DMS153 (cell line): ENCODE data around the gene P3H2.
"Not testable (repeated sequence)": the region's sequence is repeated elsewhere in the genome, so short reads cannot be mapped to it uniquely, and the experiment has no call there.

Experiments used
- DNase-seq: peaks from one replicate; lab custom pipeline; 2025; lab: John Stamatoyannopoulos, UW

P3H2 gene, protein sequence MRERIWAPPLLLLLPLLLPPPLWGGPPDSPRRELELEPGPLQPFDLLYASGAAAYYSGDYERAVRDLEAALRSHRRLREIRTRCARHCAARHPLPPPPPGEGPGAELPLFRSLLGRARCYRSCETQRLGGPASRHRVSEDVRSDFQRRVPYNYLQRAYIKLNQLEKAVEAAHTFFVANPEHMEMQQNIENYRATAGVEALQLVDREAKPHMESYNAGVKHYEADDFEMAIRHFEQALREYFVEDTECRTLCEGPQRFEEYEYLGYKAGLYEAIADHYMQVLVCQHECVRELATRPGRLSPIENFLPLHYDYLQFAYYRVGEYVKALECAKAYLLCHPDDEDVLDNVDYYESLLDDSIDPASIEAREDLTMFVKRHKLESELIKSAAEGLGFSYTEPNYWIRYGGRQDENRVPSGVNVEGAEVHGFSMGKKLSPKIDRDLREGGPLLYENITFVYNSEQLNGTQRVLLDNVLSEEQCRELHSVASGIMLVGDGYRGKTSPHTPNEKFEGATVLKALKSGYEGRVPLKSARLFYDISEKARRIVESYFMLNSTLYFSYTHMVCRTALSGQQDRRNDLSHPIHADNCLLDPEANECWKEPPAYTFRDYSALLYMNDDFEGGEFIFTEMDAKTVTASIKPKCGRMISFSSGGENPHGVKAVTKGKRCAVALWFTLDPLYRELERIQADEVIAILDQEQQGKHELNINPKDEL

DNA sequence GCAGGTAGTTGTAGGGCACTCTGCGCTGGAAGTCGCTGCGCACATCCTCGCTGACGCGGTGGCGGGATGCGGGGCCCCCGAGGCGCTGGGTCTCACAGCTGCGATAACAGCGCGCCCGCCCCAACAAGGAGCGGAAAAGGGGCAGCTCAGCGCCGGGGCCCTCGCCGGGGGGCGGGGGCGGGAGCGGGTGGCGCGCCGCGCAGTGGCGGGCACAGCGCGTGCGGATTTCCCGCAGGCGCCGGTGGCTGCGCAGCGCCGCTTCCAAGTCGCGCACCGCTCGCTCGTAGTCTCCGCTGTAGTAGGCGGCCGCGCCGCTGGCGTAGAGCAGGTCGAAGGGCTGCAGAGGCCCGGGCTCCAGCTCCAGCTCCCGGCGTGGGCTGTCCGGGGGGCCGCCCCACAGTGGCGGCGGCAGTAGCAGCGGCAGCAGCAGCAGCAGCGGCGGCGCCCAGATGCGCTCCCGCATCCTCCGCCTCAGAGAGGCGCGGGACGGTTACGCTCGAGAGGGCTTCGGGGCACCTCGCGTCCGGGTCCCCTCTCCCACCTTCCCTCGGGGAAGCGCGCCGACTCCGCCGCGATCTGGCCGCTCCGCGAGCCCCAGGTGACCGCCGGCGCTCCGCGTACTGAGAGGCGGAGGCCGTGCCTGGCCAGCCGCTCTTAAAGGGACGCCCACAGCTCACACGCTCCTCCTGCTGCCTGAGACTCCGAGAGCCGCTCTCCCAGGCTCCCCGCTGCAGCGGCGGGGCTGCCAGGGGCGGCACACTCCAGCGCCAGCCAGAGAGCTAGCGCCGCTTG, at the start of gene P3H2:
P3H2 (minus strand) TSS at position 629 of the 792 bp plus-strand sequence; CDS start at position 463, 166 bp downstream.
- DNase-seq, result peak; percentile 73

DNA sequence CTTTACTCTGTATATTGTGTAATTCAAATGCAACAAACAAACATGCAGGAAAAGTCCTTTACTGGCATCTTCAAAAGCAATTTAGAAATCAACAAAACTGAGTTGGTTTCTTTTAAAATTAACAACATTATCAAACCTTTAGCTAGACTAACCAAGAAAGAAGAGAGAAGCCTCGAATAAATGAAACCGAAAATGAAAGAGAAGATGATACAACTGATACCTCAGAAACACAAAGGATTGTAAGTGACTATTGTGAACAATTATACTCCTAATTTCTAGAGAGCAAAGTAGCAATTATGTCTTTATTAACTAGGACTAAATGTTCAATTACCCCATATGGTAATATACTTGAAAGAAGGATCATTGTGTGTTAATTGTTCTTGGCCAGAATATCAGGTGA, 49.2 kb upstream of the P3H2 start:
- no peak for DNase-seq

DNA sequence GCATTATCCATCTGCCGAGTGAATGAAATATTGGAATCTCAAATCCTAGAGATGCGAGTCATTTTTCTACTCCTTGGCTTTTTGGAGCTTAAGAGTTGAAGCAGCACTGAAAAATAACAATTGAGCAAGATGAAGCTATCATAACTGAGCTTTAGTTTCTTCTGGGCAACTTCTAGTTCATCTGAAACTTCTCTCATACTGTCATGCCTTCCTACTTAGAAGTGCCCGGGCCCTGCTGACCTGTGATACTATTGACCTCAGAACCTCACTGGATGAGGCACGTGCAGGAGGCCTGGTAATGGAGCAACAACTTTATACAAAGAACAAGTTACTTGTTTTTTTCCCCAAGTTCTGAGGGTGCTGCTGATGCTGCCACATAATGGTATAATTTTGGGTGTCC, 48.5 kb upstream of the P3H2 start:
- no peak for DNase-seq

DNA sequence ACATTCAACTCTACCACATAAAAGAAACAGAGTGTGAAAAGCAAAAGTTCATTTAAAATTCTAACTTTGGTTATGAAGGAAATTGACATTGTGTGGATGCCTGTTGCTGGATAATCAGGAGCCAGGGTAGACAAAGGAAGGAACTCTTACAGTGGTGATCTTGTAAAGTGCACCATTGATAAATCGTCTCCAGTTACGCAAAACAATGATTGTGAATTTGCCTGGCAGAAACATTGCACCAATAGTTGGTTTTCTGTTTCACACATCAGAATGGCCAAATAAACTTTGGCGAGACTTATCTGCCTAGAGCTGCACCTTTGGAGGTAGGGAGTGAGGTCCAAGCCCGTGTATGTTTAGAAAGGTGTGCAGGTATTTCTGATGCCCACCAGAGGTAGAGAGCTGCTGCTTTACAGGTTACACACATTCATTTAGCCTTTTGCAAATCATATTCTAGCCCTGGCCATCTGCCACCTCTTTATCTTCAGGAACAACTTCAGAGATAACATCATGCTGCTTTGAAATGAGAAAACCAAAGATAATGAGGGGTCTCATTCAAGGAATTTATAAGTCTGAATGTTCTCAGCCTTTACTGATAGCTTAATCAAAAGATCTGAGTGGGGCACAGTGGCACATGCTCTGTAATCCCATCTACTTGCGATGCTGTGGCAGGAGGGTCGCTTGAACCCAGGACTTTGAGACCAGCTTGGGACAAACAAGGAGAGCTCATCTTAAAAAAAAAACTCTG, 47.4 kb upstream of the P3H2 start:
- no peak for DNase-seq

DNA sequence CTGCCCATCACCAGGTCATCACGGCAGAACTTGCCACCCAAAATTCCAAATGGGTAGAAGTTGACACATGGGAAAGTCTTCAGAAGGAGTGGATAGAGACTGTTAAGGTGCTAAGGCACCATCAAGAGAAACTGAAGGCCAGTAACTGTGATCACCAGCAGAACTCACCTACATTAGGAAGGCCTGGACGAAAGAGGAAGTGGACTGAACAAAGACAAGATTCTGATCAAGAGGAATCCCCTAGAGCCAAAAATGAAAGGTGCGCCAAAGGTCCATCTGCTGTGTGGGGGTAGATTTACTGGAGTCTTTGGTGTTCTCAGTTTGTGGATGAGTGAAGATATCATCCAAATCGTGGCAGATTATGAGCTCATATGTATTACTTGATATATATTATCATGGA, 46.3 kb upstream of the P3H2 start:
- no peak for DNase-seq

DNA sequence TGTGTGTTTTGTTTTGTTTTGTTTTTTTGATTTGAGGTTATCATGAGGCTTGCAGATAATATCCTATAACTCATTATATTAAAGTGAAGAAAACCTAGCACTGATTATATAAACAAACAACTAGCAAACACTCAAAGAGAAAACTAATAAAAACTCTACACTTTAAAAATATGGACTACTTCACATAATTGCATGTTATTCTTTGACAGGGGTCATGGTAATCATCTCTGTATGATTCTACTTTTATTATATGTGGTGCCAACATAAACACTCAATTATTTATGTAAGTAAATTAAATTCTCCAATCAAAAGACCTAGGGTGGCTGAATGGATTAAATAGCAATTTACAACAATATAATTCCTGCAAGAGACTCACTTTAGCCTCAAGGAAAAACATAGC, 44.6 kb upstream of the P3H2 start:
- DNase-seq, result no peak

DNA sequence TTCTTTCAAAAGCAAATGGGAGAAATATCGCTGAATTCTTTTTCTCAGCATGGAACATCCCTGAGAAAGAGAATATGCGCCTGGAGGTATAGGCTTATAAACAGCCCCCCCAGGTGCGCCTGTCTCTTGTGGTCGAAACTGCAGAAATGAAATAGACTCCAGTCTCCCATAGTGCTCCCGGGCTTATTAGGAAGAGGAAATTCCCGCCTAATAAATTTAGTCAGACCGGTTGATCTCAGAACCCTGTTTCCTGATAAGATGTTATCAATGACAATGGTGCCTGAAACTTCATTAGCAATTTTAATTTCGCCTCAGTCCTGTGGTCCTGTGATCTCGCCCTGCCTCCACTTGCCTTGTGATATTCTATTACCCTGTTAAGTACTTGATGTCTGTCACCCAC, 41.3 kb upstream of the P3H2 start:
- not testable (repeated sequence) for DNase-seq

DNA sequence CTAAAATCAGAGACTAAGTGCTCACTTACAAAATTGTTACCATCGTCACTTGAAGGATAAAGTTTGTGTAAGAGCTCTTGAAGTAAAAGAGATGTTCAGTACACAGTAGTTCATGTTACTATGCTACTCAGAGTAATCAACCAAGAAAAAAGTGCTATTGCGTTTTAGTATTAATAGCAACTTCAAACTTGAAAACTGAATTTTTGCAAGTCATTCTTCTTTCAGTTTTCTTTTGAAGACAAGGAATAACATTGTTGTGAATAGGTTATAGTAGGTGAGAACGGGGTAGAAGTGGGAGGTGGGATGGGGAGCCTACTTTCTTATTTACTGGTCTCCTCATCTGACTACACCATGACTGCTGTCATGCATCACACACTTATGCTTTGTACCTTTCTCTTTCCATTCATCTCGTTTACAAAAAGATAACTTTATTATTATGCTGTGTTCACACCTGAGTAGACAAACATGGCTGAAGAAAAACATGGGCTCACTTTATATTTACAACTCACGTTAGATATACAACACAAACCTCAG, 39.3 kb upstream of the P3H2 start:
- no peak for DNase-seq

DNA sequence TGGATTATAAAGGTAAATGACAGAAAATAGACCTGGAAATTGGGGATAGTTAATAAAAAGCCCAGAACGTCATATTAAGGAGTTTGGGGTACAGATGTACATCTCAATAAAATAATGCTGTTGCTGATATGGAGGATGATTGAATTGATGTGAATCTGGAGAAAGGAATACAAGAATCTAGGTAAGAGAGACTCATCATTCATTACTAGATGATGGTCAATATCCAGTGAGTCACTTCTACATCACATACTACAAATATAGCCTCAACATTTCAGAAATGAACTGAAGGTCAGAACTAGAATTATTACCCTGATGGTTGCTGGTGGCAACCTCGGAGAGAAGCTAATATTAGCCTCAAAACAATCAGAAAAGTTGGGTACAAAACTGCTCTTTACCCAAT, 37.6 kb upstream of the P3H2 start:
- no peak for DNase-seq

DNA sequence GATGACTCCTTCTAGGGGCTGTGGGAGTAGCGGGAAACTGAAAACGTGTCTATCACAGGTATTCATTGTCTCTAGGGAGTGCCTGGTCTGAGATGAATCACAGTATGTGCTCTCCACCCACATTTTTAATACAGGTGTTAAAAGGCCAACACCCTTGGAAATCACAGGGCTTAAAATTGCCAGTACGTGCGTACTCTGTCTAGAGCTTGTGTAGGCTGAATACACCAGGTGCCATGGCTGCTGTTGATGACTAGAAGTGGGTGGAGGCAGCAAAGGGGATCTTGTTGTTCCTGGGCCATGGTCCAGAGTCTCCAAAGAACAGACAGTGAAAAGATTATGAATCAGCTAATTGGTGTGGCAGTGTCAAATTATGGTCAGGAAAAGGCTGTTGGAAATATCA, 35.1 kb upstream of the P3H2 start:
- DNase-seq, result peak; percentile 20

DNA sequence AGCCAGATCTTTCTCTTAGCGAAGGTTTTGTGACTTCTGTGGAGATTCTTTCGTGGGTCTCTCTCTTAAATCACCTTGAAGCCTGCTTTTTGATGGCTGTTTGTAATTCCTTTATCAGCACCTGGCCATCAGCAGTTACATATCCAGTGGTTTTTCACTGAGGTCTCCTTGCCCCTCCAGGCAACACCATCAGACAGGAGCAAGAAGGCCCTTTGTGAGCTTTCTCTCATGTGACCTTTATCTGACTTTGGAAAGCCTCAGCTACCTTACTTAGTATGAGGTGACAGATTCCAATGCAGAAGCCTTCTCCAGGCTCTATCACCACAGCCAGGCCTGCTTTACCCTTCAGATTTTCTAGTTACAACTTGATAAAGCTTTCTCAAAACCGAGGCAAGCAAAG, 30.0 kb upstream of the P3H2 start:
- no peak for DNase-seq

DNA sequence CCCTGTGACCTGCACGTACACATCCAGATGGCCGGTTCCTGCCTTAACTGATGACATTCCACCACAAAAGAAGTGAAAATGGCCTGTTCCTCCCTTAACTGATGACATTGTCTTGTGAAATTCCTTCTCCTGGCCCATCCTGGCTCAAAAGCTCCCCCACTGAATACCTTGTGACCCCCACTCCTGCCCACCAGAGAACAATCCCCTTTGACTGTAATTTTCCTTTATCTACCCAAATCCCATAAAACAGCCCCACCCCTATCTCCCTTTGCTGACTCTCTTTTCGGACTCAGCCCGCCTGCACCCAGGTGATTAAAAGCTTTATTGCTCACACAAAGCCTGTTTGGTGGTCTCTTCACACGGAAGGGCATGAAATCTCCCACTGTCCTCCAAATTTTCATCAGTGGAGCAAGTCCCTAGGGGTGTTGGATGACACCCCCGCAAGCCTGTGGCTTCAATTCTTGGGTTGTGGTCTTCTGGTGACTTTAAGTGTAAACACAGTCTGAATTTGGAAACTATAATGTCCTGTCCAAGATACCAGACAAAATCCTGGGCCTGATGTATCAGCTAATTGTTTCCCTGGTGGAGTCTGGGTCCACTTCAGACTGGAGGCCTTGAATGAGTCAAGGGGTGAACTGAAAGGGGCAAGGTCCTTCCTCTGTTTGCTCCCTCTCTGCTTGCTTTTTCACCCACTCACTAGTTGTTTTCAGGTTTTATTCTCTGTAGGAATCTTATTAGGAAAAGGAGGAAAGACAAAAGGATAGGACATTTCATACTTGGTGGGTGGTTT, 29.3 kb upstream of the P3H2 start:
- DNase-seq, result not testable (repeated sequence)

DNA sequence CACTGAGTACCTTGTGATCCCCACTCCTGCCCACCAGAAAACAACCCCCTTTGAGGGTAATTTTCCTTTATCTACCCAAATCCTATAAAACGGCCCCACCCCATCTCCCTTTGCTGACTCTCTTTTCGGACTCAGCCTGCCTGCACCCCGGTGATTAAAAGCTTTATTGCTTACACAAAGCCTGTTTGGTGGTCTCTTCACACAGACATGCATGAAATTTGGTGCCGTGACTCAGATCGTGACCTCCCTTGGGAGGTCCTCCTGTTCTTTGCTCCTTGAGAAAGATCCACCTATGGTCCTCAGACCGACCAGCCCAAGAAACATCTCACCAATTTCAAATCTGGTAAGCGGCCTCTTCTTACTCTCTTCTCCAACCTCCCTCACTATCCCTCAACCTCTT, 24.1 kb upstream of the P3H2 start:
- DNase-seq, result not testable (repeated sequence)

DNA sequence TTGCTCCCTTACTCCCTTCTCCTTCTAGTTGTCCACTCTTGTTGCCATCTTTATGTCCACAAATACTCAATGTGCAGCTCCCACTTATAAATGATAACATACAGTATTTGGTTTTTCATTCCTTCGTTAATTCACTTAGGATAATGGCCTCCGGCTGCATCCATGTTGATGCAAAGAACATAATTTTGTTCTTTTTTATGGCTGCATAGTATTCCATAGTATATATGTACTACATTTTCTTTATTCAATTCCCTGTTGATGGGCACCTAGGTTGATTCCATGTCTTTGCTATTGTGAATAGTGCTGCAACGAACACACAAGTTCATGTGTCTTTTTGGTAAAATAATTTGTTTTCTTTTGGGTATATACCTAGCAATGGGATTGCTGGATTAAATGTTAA, 21.3 kb upstream of the P3H2 start:
- DNase-seq, result no peak

DNA sequence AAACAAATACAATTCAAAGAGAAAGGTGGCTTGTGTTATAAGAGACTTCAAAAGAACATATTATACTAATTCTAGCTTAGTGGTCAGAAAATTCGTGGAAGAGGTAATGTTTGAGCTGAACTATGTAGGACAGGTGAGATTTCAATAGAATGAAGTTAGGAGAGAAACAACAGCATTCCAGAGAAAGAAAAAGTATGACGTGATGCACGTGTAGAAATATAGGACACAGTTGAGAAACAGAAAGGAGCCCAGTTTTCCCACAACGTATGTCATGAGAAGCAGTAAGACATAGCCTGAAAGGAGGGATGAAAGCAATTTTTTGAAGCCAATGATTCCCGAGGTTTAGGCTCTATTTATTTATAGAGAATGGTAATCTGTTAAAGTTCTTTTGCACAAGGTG, 18.7 kb upstream of the P3H2 start:
- no peak for DNase-seq

DNA sequence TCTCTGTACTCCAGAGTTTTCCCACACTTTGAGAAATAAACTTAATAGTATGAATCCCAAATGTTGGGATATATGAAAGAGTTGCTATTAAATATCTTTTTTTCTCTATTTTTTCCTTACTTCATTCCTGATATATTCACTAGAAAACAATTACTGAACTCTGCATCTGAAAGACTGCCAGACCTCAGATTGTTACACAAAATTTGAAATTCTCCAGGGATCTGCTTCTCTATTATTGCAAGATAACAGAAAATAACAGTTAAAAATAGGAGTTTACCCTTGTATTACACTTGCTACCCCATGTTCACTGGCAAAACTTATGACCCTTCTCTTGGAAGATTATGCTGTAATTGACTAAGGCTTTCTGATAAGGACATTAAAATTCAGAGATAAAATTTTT, 11.7 kb upstream of the P3H2 start:
- DNase-seq, result no peak

DNA sequence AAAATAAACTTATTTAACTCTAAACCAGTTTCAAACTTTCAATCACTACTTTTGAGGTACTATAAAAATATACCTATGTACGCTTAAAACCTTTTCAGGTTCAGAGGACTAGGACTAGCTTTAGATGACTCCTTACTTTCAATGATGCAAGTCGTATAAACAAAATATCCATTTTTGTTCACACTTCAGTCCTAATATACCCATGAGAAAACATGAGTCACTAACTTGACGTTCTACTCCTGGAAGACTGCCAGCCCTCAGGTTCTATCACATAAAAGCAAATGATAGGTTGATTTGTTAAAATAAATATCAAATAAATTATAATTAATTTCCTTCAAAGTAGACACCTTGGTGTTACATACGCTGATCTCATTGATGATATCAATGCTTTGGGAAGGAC, 10.6 kb upstream of the P3H2 start:
- no peak for DNase-seq

DNA sequence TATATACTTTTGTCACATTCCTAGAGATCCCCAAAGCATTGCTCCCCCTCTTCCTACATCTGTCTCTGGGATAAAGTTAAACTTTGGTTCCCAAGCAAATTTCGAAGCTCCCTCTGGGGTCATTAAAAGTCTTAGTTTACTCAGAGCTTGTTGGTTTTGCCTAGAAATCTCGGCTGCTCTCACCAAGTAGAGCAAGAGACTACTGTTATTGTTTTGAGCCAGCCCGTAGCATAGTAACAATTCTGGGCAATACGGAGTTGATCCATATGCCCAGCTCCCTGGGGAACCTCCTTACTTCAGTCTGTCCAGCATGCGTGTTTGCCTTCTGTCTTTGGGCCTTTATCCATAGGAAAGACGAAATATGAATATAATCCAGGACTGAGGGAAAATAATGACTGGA, 10.0 kb upstream of the P3H2 start:
- DNase-seq, result no peak

DNA sequence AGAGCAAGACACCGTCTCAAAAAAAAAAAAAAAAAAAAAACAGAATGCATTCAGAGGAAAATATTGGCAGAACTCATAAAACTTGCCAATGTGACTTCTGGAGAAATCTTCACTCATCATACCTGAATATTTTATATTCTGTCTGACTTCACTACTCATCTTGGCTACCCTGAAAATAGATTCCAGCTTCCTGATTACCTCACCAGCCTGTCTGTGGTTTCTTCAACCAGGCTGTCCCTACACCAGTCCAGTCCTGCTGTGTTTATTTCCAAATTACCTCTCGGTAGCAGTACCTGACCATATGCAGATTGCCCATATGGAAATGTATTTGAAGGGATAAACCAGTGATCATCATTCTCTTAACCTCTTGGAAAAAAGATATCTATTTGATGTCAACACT, 9.3 kb upstream of the P3H2 start:
- DNase-seq, result no peak

DNA sequence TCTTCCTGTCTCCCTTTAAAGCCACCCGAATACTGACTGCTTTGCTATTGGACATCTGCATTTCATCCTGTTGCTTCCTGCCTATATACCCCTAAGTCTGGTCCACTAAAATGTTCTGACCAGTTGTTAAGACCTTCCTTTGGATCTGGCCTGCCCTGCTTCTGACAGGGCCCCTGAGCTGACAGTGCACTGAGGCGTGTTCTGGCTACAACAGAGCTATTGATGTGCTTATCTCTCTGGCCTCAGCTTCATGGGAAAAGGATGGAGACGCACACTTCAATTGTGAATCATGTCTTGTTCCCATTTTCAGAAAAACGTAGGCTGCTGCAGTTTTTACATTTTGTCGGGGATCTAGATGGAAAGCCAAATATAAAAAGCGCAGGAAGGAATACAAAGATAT, 7.1 kb upstream of the P3H2 start:
- no peak for DNase-seq

DNA sequence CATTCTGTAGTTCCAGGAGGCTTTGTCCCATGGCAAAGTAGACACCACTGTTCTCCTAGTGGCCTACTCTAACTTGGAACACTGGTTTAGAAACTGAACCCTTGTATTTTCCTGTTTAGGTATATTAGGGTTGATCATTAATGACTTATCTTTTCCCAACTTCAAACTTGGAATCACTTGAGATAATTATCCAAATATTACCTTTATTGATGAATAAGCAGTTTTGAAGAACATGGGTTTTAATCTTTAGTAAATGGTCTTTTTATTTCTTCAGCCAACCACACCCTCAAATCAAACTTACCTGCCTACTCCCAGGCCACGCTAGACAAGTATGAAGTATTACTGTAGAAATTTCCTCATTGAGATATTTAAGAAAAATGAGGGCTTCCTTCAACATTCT, 6.5 kb upstream of the P3H2 start:
- DNase-seq, result no peak
